Activated CD4-positive, alpha-beta T cell treated with anti-CD3 and anti-CD28 coated beads for 36 hours (primary cell): ENCODE data around the gene EDIL3. TPM values are rescaled to one million over a fixed set of nuclear protein-coding genes. Genes with fewer than 3 reads are reported as not detected.

Experiments used
- ATAC-seq: fragments of 200-7000 bp; cut with Tn5 transposase; one replicate; pipeline ENCODE4 v1.10.0; 2021; ENCODE audit warnings: mild to moderate bottlenecking, moderate library complexity
- CTCF ChIA-PET: fragments of 350-600 bp; sonication (Branson Sonifier 250); formaldehyde crosslinking; loops from one replicate; lab custom pipeline; 2021; ENCODE audit warnings: antibody characterized with exemption; lab: Charles Lee
- POLR2A ChIA-PET: fragments of 350-600 bp; sonication (Branson Sonifier 250); formaldehyde crosslinking; loops from one replicate; lab custom pipeline; 2021; ENCODE audit warnings: antibody characterized with exemption, inconsistent platforms; lab: Charles Lee
- DNase-seq: peaks from one replicate; pipeline ENCODE4 v3.0.0-alpha.2; 2020
- H3K27ac Mint-ChIP-seq: one replicate; pipeline ENCODE4 v1.8.0; 2021; ENCODE audit warnings: mixed read lengths
- H3K27me3 Mint-ChIP-seq: one replicate; pipeline ENCODE4 v1.8.0; 2021; ENCODE audit warnings: mixed read lengths
- H3K36me3 Mint-ChIP-seq: one replicate; pipeline ENCODE4 v1.8.0; 2021; ENCODE audit warnings: low read depth, mixed read lengths
- H3K4me1 Mint-ChIP-seq: one replicate; pipeline ENCODE4 v1.8.0; 2021; ENCODE audit warnings: mixed read lengths
- H3K4me3 Mint-ChIP-seq: one replicate; pipeline ENCODE4 v1.8.0; 2021; ENCODE audit warnings: mild to moderate bottlenecking, moderate library complexity, mixed read lengths
- H3K9me3 Mint-ChIP-seq: one replicate; pipeline ENCODE4 v1.8.0; 2021; ENCODE audit warnings: low read depth, mixed read lengths
- intact Hi-C, 2 experiments: fragments of 100-400 bp; cut with DNase I in 1 of 2; cut with micrococcal nuclease in 1 of 2; formaldehyde crosslinking; loops; one replicate each; pipeline versions ENCODE4 v1.14.2 to v1.15.1; 2022 to 2024; cut with DNase I, micrococcal nuclease
- total RNA-seq, 2 experiments: library from RNA; stranded (reverse); gene quantifications; one replicate each; pipeline ENCODE4 v1.2.3, GENCODE V29; 2021

Gene EDIL3
- total RNA-seq, 2 experiments from 2014 or later = not detected

- intact Hi-C loops = no loop called here
- H3K4me3 Mint-ChIP-seq = no peak overlapping the region
- H3K27ac Mint-ChIP-seq = no peak overlapping the region
- peaks cover 3% of the 10 kb centered on the region for H3K9me3 Mint-ChIP-seq
- H3K27me3 Mint-ChIP-seq = peaks cover 3% of the 10 kb centered on the region
- CTCF ChIA-PET = no interaction called here
- ATAC-seq (no peak), DNase-seq (no peak)
- POLR2A ChIA-PET = no interaction called here
- no peaks in the 10 kb centered on the region for H3K4me1 Mint-ChIP-seq
- H3K36me3 Mint-ChIP-seq = no peaks in the 10 kb centered on the region
Measured at GRCh38 chr5:84374568-84374967, 10.1 kb downstream of the EDIL3 start.

GRCh38 chr5:84373506-84373905 is 11.2 kb downstream of the EDIL3 start:
- H3K27me3 Mint-ChIP-seq = peaks cover 3% of the 10 kb centered on the region
- H3K27ac Mint-ChIP-seq = no peak overlapping the region
- no peaks in the 10 kb centered on the region for H3K4me1 Mint-ChIP-seq
- no peaks in the 10 kb centered on the region for H3K36me3 Mint-ChIP-seq
- no peak for ATAC-seq
- peaks cover 3% of the 10 kb centered on the region for H3K9me3 Mint-ChIP-seq
- ChIA-PET POLR2A (no interaction called here), CTCF (no interaction called here)
- H3K4me3 Mint-ChIP-seq = no peak overlapping the region
- intact Hi-C loops = no loop called here
- no peak for DNase-seq

- CTCF ChIA-PET = no interaction called here
- Mint-ChIP-seq H3K4me3 (no peak overlapping the region), H3K27ac (no peak overlapping the region), H3K27me3 (peaks cover 3% of the 10 kb centered on the region), H3K36me3 (no peaks in the 10 kb centered on the region), H3K9me3 (peaks cover 3% of the 10 kb centered on the region), H3K4me1 (no peaks in the 10 kb centered on the region)
- ATAC-seq (no peak), DNase-seq (no peak)
- POLR2A ChIA-PET = no interaction called here
- intact Hi-C loops = no loop called here
Measured at GRCh38 chr5:84372066-84372695, 12.5 kb downstream of the EDIL3 start.

- ATAC-seq (no peak), DNase-seq (no peak)
- Mint-ChIP-seq H3K27me3 (peaks cover 3% of the 10 kb centered on the region), H3K27ac (no peak overlapping the region), H3K9me3 (peaks cover 3% of the 10 kb centered on the region), H3K4me1 (no peaks in the 10 kb centered on the region), H3K36me3 (no peaks in the 10 kb centered on the region), H3K4me3 (no peak overlapping the region)
- intact Hi-C loops = no loop called here
- POLR2A ChIA-PET = no interaction called here
- CTCF ChIA-PET = no interaction called here
Measured at GRCh38 chr5:84370176-84370575, 14.5 kb downstream of the EDIL3 start.

GRCh38 chr5:84364043-84364442 is 20.6 kb downstream of the EDIL3 start:
- no peak overlapping the region for H3K27ac Mint-ChIP-seq
- ATAC-seq = no peak
- H3K4me1 Mint-ChIP-seq = no peaks in the 10 kb centered on the region
- no peak for DNase-seq
- H3K27me3 Mint-ChIP-seq = no peaks in the 10 kb centered on the region
- intact Hi-C loops = no loop called here
- CTCF ChIA-PET = no interaction called here
- H3K36me3 Mint-ChIP-seq = no peaks in the 10 kb centered on the region
- no peak overlapping the region for H3K4me3 Mint-ChIP-seq
- POLR2A ChIA-PET = no interaction called here
- H3K9me3 Mint-ChIP-seq = no peaks in the 10 kb centered on the region

GRCh38 chr5:84362061-84362720 is 22.5 kb downstream of the EDIL3 start:
- Mint-ChIP-seq H3K36me3 (no peaks in the 10 kb centered on the region), H3K4me1 (no peaks in the 10 kb centered on the region), H3K9me3 (no peaks in the 10 kb centered on the region), H3K27me3 (no peaks in the 10 kb centered on the region), H3K27ac (no peak overlapping the region), H3K4me3 (no peak overlapping the region)
- CTCF ChIA-PET = no interaction called here
- intact Hi-C loops = no loop called here
- ATAC-seq (no peak), DNase-seq (no peak)
- POLR2A ChIA-PET = no interaction called here

- intact Hi-C loops = no loop called here
- CTCF ChIA-PET = no interaction called here
- ATAC-seq (no peak), DNase-seq (no peak)
- no peak overlapping the region for H3K4me3 Mint-ChIP-seq
- no peak overlapping the region for H3K27ac Mint-ChIP-seq
- no peaks in the 10 kb centered on the region for H3K9me3 Mint-ChIP-seq
- POLR2A ChIA-PET = no interaction called here
- no peaks in the 10 kb centered on the region for H3K36me3 Mint-ChIP-seq
- H3K4me1 Mint-ChIP-seq = no peaks in the 10 kb centered on the region
- no peaks in the 10 kb centered on the region for H3K27me3 Mint-ChIP-seq
Measured at GRCh38 chr5:84361572-84361971, 23.1 kb downstream of the EDIL3 start.

- Mint-ChIP-seq H3K36me3 (no peaks in the 10 kb centered on the region), H3K4me1 (no peaks in the 10 kb centered on the region), H3K4me3 (no peak overlapping the region), H3K27me3 (no peaks in the 10 kb centered on the region), H3K27ac (no peak overlapping the region), H3K9me3 (no peaks in the 10 kb centered on the region)
- ATAC-seq (no peak), DNase-seq (no peak)
- intact Hi-C loops = no loop called here
- CTCF ChIA-PET = interaction anchor here (0.6 kb wide), 1 partner anchor 1830 kb away, joined by 3 read pairs; no protein-coding TSS in a partner anchor
- POLR2A ChIA-PET = no interaction called here
Measured at GRCh38 chr5:84360056-84360455, 24.6 kb downstream of the EDIL3 start.

GRCh38 chr5:84354101-84354500 is 30.6 kb downstream of the EDIL3 start:
- intact Hi-C loops = no loop called here
- no peak overlapping the region for H3K4me3 Mint-ChIP-seq
- no peaks in the 10 kb centered on the region for H3K36me3 Mint-ChIP-seq
- ATAC-seq (no peak), DNase-seq (no peak)
- H3K9me3 Mint-ChIP-seq = no peaks in the 10 kb centered on the region
- POLR2A ChIA-PET = no interaction called here
- no peaks in the 10 kb centered on the region for H3K4me1 Mint-ChIP-seq
- no peaks in the 10 kb centered on the region for H3K27me3 Mint-ChIP-seq
- CTCF ChIA-PET = no interaction called here
- H3K27ac Mint-ChIP-seq = no peak overlapping the region

GRCh38 chr5:84344788-84345187 is 39.9 kb downstream of the EDIL3 start:
- Mint-ChIP-seq H3K27me3 (no peaks in the 10 kb centered on the region), H3K9me3 (no peaks in the 10 kb centered on the region), H3K4me1 (no peaks in the 10 kb centered on the region), H3K27ac (no peak overlapping the region), H3K36me3 (no peaks in the 10 kb centered on the region), H3K4me3 (no peak overlapping the region)
- intact Hi-C loops = no loop called here
- ATAC-seq (no peak), DNase-seq (no peak)
- POLR2A ChIA-PET = no interaction called here
- CTCF ChIA-PET = no interaction called here

- intact Hi-C loops = no loop called here
Measured at GRCh38 chr5:84343171-84343570, 41.5 kb downstream of the EDIL3 start.

GRCh38 chr5:84332106-84332505 is 52.6 kb downstream of the EDIL3 start:
- ATAC-seq = no peak
- H3K4me1 Mint-ChIP-seq = no peaks in the 10 kb centered on the region
- H3K36me3 Mint-ChIP-seq = no peaks in the 10 kb centered on the region
- POLR2A ChIA-PET = no interaction called here
- no peak overlapping the region for H3K4me3 Mint-ChIP-seq
- no peaks in the 10 kb centered on the region for H3K27me3 Mint-ChIP-seq
- no peaks in the 10 kb centered on the region for H3K9me3 Mint-ChIP-seq
- CTCF ChIA-PET = no interaction called here
- H3K27ac Mint-ChIP-seq = no peak overlapping the region
- DNase-seq = no peak
- intact Hi-C loops = no loop called here

More at GRCh38 chr5:84343171-84343570, 41.5 kb downstream of the EDIL3 start:
- Mint-ChIP-seq H3K4me3 (no peak overlapping the region), H3K27ac (no peak overlapping the region), H3K4me1 (no peaks in the 10 kb centered on the region), H3K36me3 (no peaks in the 10 kb centered on the region), H3K27me3 (no peaks in the 10 kb centered on the region), H3K9me3 (peaks cover under 1% of the 10 kb centered on the region)
- DNase-seq (no peak), ATAC-seq (no peak)
- ChIA-PET CTCF (no interaction called here), POLR2A (no interaction called here)
